HG02885 (cell line): ENCODE results near the gene KIF13A.
"Not testable (repeated sequence)": the region's sequence is repeated elsewhere in the genome, so short reads cannot be mapped to it uniquely, and the experiment has no call there.

ENCODE experiments used
- ATAC-seq: cut with Tn5 transposase; IDR thresholded peaks from one replicate; pipeline ENCODE4 v1.9.1; 2021; ENCODE audit warnings: mild to moderate bottlenecking; ENCODE audit not compliant: unreplicated experiment, poor library complexity

Gene KIF13A

DNA sequence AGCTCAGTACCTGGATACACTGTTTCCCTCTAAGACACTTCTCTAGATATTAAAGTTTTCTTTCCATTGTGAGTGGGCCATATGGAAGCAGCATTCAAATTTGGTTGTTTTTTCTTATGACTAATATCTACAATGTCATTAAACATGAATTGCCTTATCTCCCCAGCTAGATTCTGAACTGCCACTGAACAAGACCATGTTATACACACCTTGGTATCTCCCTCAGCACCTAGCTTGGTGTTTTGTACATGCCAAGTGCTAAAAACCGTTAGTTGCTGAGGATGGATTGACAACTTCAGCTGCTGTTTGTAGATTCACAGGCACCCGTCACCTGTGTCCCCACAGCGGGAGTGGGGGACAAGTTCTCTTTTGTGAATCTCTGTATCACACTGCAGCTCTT lies 131.1 kb downstream of the KIF13A start:
- ATAC-seq, result no peak

DNA sequence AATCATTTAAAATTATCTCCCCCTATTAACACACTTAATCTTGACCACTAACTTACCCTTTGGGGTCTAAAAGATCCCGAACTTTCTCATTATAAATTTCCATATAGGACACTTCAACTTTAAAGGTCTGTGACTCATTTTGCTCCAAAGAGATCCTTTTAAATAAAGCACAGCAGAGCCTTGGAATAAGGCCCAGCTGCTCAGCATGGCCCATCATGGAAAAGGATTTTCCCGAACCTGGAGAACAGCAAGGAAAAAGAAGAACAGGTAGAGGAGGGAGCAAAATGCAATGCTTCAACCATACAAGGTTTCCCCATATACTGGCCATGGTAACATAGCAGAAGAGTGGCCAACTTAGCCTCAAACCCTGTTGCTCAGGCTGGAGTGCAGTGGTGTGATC lies 132.1 kb downstream of the KIF13A start:
- ATAC-seq, result no peak

DNA sequence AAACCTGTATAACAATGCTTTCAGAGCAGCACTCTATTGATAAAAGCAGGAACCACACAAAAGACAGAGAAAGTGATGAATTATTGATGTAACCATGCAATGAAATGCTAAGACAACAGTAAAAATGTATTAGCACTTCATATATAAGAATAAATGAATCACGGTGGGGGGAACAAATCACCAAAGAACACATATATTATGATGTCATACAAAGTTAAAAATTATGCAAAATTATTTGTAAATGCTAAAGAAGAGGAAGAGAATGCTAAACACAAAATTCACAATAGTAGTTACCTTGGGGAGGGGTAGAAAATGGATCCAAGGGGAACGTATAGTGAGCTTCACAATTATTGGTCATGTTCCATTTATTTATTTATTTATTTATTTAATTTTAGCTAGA lies 133.9 kb downstream of the KIF13A start:
- no peak for ATAC-seq

DNA sequence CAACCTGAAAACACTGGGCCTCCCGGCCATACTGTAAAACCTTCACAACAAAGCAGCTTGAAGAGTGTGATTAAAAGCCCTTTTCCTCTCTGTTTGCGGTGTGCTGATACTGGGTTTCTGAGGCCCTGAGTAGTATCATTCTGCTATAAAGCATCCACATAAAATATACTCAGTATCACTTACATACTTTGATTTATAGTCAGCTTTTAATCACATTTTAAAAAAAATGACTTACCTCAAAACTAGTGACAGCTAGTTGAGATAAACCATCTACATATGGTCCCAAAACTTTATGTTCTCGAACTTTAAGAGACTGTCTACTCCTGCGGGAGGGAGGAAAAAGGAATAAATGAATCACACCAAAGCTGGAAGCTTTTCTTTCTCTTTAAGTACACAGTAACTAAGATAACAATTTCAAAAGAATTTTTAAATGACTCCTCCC lies 135.7 kb downstream of the KIF13A start:
- no peak for ATAC-seq

DNA sequence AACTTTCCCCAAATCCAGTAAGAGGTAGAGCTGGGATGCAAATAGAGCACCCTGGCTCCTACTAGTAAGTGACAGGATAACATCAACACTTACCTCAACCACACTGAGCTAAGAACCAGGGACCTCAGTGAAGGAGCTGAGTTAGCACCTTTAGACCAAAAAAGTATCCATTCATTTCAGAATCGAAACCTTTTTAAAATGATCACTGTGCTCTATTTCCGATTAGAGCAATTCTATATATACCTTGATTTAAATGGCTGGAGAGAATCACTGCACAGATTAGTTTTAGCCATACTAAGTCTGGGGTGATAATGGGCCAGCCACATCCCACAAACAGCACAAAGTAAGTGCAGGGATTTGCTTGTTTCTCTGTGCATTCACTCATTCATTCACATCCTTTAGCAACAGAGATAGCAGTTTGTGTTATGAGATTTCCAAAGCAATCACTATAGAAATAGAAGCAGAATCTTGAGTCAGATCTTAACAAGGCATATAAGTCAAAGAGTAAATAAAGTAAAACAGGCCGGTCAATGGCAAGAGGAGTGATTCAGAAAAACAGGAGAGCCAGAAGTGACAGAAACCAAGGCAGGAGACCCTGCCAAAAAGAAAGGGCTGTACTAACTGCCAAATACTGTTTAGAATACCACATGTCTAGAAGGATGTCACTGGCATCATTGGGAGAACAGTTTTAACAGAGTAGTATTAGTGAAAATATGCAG lies 136.3 kb downstream of the KIF13A start:
- ATAC-seq, result no peak

DNA sequence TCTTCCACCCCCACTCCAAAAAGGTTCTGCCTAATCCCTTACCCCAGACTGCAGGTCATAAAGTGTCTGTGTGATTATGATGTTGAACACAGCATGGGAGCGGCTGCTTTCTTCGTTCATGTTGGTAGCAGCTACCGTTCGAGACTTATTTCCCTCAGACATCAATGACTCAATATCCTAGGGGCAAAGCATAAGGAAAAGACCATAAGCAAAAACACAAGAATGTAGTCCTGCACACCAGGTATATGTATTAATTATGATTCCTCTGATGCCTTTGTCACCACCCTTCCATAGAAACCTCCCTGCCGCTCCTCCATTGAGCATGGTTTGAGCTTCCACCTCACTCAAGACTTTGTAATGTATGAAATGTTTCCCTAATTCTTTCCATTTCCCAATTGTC lies 137.2 kb downstream of the KIF13A start:
- no peak for ATAC-seq

DNA sequence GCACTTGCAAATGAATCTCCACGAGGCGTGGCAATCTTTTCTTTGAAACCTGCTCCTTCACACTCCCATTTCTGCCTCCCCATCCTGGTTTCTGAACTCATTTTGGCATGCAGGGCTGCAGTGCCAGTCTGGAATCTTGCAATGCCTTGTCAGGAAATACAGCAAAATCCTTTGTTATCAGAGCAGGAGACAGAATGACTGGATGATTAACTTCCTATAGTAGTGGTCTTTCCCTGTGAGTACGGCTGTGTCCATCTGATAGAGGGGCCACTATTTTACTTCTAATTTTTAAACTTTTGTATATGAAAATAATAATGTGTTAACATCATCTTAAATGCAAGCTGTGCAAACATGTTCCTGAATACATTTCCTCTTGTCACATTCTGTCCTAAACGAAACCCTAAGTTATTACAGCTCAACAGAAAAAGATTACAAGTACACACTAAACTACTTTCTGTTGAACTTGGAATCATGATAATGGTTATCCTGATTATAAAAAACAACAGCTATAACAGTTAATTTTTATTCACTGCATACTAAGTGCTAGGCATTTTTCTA lies 140.2 kb downstream of the KIF13A start:
- no peak for ATAC-seq

DNA sequence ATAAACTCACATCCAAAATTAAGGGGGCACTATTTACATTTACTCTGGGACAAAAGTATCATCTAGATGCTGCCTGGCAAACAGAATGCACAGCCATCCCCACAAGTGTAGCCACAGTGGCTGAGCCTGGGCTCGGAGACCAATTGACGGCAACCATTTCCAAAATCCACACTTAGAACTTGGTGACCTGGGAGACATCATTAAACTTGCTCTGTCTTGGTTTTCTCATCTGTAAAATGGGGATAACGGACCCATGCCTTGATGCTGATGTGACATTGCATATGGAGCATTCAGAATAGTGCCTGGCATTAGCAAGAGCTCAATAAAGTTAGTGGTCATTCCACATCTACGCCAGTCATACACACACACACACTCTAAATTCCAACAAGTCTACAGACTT lies 140.7 kb downstream of the KIF13A start:
- ATAC-seq, result no peak

DNA sequence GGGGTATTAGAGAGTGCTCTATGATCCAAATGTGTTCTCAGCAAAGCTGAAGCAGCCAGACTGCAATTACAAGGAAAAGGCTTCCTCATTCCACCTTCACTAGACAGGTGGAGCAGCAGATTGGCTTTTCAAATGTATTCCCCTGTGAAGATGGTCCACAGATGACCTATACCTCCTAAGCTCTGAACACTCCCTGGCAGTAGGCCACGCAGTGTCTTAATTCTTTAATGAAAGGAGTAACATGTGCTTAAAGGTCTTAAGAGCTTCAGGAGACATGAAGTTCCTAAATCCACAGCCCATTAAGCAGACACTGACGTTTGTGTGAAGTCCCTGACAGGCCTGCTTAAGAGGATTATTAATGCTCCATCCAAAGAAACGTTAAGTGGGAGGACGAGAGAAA lies 141.8 kb downstream of the KIF13A start:
- ATAC-seq, result no peak

DNA sequence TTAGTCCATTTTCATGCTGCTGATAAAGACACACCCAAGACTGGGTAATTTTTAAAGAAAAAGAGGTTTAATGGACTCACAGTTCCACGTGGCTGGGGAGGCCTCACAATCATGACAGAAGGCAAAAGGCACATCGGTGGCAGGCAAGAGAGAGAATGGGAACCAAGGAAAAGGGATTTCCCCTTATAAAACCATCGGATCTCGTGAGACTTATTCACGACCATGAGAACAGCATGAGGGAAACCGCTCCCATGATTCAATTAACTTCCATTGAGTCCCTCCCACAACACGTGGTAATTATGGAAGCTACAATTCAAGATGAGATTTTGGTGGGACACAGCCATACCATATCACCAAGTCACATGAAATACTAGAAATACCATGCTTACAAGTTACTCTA lies 142.5 kb downstream of the KIF13A start:
- not testable (repeated sequence) for ATAC-seq

DNA sequence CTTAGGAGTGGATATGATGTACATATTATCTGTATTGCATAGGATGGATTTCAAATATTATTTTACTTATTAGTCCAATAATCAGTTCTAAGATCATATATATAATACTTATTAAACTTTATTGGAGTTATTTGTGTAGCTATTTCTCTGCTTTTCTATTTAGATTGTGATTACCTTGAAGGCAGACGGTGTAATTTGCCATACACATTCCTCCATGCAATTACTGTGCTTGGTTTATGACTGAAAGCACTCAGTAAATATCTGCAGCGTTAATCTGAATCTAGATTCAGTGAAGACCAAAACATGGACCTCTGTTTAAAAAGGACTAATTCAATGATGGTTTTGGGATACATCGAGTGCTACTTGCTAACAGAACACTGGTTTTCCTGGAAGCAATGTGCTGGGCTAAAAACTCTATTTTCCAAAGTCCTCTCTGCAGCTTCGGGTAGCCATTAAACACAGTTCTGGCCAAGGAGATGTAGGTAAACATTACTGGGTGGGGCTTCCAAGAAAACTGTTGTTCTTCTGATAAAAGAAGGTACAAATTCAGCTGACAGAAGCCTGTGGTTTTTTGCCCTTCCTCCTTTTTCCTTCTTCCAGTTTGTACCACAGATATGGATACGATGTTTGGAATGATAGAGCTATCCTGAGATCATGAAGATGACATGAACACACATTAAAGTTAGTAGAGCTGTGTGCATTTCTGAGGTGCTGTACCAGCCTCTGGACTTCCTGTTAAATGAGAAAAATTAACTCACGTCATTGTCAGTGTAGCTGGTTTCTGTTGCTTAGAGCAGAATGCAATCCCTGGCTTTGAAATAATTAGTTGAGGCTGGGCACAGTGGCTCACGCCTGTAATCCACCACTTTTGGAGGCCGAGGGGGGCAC lies 144.3 kb downstream of the KIF13A start:
- ATAC-seq, result no peak

DNA sequence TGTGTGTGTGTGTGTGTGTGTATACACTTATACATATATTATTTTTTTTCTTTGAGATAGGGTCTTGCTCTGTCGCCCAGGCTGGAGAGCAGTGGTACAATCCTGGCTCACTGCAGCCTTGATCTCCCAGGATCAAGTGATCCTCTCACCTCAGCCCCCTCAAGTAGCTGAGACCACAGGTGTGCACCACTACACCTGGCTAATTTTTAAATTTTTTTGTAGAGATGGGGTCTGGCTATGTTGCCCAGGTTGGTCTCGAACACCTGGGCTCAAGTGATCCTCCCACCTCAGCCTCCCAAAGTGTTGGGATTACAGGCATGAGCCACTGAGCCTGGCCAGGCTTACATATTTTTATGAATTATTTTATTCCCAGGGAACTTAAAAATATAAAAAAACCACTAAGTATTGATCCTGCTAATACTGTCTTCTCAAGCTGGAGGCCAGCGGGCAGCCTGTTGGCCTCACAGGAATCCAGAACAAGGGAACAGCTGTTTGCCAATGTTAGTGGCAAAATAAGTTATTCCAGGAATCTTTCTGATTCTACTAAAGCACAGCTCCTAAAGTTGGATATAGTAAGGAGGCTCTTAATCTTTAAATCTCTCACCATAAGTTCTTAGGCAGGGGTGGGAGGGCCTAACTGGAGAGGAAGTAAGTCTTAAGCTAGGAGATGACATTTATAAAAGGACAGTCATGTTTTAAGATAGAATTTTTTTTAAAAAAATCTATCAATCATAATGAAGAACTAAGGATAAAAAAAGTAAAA lies 145.2 kb downstream of the KIF13A start:
- ATAC-seq, result no peak

DNA sequence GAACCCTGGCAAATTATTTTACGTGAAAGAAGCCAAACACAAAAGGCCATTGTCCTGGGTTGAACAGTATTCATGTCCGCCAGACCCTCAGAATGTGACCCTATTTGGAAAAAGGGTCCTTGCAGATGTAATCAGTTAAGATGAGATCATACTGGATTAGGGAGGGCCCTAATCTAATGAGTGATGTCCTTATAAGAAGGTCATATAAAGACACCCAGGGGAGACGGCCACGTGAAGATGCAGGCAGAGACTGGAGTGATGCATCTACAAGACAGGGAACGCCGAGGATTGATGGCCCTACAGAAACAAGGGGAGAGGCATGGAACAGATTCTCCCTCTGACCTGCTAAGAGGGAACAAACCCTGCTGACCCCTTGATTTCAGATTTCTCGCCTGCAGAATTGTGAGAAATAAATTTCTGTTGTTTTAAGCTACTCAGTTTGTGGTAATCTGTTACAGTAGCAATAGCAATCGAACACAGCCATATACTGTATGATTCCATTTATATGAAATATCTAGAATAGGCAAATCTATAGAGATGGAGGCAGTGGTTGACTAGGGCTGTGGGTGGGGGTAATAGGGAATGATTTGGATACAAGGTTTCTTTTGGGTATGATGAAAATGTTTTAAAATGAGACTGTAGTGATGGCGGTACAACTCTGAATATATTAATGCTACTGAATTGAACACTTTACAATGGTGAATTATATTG lies 147.8 kb downstream of the KIF13A start:
- no peak for ATAC-seq

DNA sequence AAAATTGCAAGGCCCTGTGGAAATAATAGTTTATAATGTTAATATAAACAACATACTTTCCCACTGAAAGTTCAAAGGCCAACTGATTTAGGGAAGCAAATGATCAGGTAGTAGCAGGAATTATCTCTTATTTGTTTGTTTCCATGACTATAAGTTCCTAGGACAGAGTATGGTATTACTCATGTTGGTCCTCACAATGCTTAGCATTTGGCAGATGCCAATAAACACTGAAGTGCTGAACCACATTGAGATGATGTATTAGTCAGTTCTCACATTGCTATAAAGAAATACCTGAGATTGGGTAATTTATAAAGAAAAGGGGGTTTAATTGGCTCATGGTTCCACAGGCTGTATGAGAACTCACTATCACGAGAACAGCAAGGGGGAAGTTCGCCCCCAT lies 151.1 kb downstream of the KIF13A start:
- no peak for ATAC-seq

DNA sequence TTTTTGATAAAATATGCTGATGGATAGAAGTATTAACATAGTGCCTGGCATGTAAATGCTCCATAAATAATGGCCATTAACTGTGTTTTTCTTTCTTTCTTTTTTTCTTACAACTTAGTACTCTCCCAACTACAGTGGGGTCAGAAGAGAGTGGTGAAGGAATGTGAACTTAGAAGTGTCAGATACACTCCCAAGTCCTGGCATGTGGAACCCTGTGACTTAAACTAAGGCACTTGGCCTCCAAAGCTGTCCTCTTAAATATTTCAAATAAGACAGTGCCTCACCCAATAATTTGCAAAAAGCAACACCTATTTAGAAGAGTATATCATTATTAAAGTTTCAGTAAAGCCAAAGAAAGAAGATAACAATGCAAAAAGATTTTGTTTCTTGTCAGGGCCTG lies 151.7 kb downstream of the KIF13A start:
- ATAC-seq, result no peak

DNA sequence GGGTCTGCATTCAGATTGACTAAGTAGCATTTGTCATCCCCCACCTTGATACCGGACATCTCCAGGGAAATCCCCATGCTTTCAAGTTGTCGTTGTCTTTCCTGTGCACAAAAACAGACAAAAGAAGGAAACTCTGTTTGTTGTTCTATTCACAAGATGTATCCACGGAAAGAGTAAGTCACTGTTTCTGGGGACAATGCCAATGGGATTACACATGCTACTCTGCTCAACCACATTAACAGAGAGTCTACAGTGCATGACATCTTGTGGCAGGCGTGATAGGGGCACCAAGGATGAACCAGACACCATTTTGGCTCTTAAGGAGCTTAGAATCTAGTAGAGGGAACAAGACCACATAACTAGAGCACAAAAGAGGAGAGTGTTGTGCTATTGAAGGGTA lies 156.3 kb downstream of the KIF13A start:
- no peak for ATAC-seq

DNA sequence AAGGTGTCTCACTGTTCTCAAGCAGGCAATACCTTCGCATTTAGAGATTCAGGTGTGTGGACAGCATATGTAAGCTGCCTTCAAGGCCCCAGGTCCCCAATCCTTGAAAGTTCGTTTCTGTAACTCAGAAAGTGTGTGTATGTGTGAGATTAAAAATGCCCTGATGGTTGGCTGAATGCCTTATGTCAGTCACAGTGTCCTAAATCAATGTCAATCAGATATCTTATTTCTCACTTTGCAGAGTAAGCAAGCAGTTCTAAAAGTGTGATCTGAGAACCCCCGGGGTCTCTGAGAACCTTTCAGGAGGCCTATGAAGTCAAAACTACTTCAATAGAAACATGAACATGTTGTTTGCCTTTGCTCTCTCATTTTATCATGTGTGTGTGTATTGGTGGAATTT lies 157.5 kb downstream of the KIF13A start:
- no peak for ATAC-seq

DNA sequence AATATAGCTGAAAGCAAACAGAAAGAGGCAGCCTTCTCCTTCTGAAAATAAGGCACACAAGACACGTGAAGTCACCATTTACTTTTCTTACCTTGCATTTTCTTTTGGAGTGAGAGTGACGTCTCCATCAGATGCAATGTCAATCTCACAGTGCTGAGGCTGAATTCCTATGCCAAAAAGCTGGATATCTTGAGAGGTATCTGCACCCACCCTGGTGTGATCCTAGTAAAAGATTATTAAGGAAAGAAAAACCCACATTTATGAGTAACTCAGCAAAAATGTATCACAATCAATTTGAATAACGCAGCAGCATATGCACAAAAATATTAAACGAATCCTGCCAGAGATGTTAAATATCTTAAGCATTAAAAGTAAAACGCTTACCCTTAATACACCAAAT lies 159.3 kb downstream of the KIF13A start:
- no peak for ATAC-seq

DNA sequence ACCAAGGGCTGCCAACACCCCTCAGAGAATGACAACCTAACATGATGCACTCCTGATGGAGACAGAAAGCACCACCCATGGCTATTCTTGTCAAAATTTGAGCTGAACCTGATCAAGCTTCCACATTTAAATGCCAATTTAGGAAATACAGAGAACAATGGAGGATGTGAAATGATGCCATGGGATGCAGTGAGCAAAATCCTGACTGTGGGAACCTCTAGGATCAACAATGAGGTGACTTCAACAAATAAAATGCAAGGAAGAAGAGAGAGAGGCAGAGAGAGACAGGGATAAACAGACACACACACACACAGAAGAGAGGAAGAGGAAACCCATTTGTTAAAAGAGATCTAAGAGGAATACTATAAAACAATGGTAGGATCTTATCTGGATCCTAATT lies 161.1 kb downstream of the KIF13A start:
- ATAC-seq, result no peak

DNA sequence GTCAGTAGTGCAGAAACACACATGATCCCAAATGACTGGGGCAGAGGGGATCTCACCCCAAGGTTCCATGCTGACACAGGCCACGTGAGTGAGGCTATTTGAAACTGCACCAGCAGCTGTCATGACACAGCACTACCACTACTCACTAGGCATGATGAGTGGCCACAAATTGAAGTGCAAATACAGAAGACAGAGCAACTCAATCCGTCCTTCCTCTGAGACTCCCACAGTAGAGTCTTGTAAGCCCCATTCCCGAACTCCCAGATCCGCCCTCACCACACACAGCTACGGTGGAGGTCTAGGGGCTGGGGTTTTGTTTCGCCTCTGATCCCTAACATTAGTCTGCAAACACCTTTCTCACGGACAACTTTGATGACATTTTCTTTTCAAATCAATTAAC lies 167.4 kb downstream of the KIF13A start:
- no peak for ATAC-seq
